ENCODE measurements around the gene MRFAP1. TPM values are rescaled to one million over a fixed set of nuclear protein-coding genes. Genes with fewer than 3 reads are reported as not detected.

Gene MRFAP1
- polyA plus RNA-seq, 1 donor from 2014 or later, result 322 TPM

GRCh38 chr4:6639137-6639680 lies 1.3 kb upstream of the MRFAP1 start:
- Histone ChIP-seq H3K79me2 (replicated peaks; ENCODE audit: insufficient read depth, low read length) (peaks cover 28% of the 10 kb centered on the region), H3K4me2 (ENCODE audit: low read length) (no peak overlapping the region), H3F3A (ENCODE audit: insufficient read depth, low read length, poor library complexity, severe bottlenecking) (no peaks in the 10 kb centered on the region), H3K27ac (ENCODE audit: low read length) (no peak overlapping the region), H3K9me3 (ENCODE audit: low read length) (no peaks in the 10 kb centered on the region), H3K36me3 (ENCODE audit: insufficient read depth, low read length) (peaks cover 15% of the 10 kb centered on the region), H3K9me2 (ENCODE audit: insufficient read depth, low read length) (no peaks in the 10 kb centered on the region), H3K9ac (ENCODE audit: low read length) (no peak overlapping the region), H3K4me3 (ENCODE audit: low read length) (no peak overlapping the region), H2AFZ (ENCODE audit: low read depth, low read length) (no peak overlapping the region), H3K27me3 (ENCODE audit: insufficient read depth, low read depth, low read length) (no peaks in the 10 kb centered on the region), H4K20me1 (ENCODE audit: insufficient read depth) (no peaks in the 10 kb centered on the region)
- no peak for TF ChIP-seq POLR2AphosphoS5 (IDR thresholded peaks at IDR 0.05)
- TF ChIP-seq, protein P1, sequence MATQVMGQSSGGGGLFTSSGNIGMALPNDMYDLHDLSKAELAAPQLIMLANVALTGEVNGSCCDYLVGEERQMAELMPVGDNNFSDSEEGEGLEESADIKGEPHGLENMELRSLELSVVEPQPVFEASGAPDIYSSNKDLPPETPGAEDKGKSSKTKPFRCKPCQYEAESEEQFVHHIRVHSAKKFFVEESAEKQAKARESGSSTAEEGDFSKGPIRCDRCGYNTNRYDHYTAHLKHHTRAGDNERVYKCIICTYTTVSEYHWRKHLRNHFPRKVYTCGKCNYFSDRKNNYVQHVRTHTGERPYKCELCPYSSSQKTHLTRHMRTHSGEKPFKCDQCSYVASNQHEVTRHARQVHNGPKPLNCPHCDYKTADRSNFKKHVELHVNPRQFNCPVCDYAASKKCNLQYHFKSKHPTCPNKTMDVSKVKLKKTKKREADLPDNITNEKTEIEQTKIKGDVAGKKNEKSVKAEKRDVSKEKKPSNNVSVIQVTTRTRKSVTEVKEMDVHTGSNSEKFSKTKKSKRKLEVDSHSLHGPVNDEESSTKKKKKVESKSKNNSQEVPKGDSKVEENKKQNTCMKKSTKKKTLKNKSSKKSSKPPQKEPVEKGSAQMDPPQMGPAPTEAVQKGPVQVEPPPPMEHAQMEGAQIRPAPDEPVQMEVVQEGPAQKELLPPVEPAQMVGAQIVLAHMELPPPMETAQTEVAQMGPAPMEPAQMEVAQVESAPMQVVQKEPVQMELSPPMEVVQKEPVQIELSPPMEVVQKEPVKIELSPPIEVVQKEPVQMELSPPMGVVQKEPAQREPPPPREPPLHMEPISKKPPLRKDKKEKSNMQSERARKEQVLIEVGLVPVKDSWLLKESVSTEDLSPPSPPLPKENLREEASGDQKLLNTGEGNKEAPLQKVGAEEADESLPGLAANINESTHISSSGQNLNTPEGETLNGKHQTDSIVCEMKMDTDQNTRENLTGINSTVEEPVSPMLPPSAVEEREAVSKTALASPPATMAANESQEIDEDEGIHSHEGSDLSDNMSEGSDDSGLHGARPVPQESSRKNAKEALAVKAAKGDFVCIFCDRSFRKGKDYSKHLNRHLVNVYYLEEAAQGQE (IDR thresholded peaks at IDR 0.05; ENCODE audit: borderline replicate concordance), result no peak
- TF ChIP-seq EP300 (conservative IDR thresholded peaks at IDR 0.05; ENCODE audit: poor library complexity, severe bottlenecking), result no peak
- TF ChIP-seq TAF1 (IDR thresholded peaks at IDR 0.05; ENCODE audit: low read depth), result no peak
- TF ChIP-seq RAD21 (conservative IDR thresholded peaks at IDR 0.05), result no peak

DNA sequence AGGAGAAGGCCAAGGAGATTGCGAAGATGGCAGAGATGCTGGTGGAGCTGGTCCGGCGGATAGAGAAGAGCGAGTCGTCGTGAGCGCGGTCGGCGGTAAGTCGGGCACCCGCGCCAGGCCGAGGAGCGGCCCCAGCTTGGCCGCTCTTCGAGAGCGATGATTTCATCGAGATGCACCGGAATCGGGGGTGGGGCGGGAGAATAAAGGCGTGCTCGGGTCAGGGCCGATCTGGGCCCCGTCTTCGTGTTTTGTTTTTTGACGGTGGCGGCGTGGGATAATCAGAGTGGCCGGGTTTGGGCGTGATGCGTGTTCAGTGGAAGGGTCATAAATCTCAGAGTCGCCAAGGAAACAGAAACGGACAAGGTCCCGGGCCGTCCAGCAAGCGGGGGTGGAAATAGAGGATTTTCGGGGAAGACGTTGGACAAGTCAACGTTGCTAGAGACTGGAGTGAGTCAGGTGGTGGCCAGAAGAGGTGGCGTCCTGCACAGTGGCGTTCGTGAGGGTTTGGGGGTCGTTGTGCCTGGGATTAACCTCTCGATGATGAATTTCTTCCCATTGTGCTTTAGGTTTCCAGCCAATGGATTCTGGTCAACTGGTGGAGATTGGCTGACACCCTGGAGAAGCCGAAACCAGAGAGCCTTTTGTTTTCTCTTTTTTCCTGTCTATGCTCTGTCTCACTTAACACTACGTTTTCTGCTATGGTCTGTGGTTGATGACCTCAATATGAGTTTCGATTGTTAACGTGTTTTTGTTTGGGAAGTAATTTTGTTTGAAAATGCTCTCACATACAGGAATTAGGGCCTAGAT lies 882 bp downstream of the MRFAP1 start:
- Histone ChIP-seq H2AFZ (ENCODE audit: low read depth, low read length) (peak overlapping the region; percentile 41), H3K27ac (ENCODE audit: low read length) (peak overlapping the region; percentile 94), H3K9me3 (ENCODE audit: low read length) (no peaks in the 10 kb centered on the region), H3K79me2 (replicated peaks; ENCODE audit: insufficient read depth, low read length) (peaks cover 33% of the 10 kb centered on the region), H4K20me1 (ENCODE audit: insufficient read depth) (no peaks in the 10 kb centered on the region), H3K4me2 (ENCODE audit: low read length) (peak overlapping the region; percentile 96), H3K9ac (ENCODE audit: low read length) (peak overlapping the region; percentile 96), H3K4me3 (ENCODE audit: low read length) (peak overlapping the region; percentile 96), H3K36me3 (ENCODE audit: insufficient read depth, low read length) (peaks cover 15% of the 10 kb centered on the region), H3K27me3 (ENCODE audit: insufficient read depth, low read depth, low read length) (no peaks in the 10 kb centered on the region), H3F3A (ENCODE audit: insufficient read depth, low read length, poor library complexity, severe bottlenecking) (no peaks in the 10 kb centered on the region), H3K9me2 (ENCODE audit: insufficient read depth, low read length) (no peaks in the 10 kb centered on the region)
- TF ChIP-seq MXI1 (conservative IDR thresholded peaks at IDR 0.05; ENCODE audit: poor library complexity, severe bottlenecking), result no peak
- TF ChIP-seq SMC3 (conservative IDR thresholded peaks at IDR 0.05; ENCODE audit: poor library complexity), result no peak
- TF ChIP-seq, protein P1 (IDR thresholded peaks at IDR 0.05; ENCODE audit: borderline replicate concordance), result no peak
- TF ChIP-seq POLR2AphosphoS5 (IDR thresholded peaks at IDR 0.05), result no peak
- TF ChIP-seq EP300 (conservative IDR thresholded peaks at IDR 0.05; ENCODE audit: poor library complexity, severe bottlenecking), result no peak
- no peak for TF ChIP-seq TAF1 (IDR thresholded peaks at IDR 0.05; ENCODE audit: low read depth)
- no peak for TF ChIP-seq CTCF (IDR thresholded peaks at IDR 0.05; ENCODE audit: poor library complexity, severe bottlenecking)
- TF ChIP-seq RAD21 (conservative IDR thresholded peaks at IDR 0.05), result no peak
- TF ChIP-seq EZH2 (IDR thresholded peaks at IDR 0.05; ENCODE audit: borderline replicate concordance, insufficient read depth, low read length, poor library complexity, severe bottlenecking), result no peak

Measured in neural cell (in vitro differentiated cells).